Ovary (tissue), 3 donors: ENCODE results near the gene SLC37A2.

Experiments used
- EP300 ChIP-seq: sonication (generic); formaldehyde crosslinking; IDR thresholded peaks from one replicate; pipeline ENCODE4 v1.6.1; 2017; ENCODE audit warnings: antibody characterized with exemption
- TF ChIP-seq, protein P1 (sequence below), 3 donors: fragments of 450-650 bp in 2 of 3; fragments of 200-600 bp in 1 of 3; IDR thresholded peaks; one replicate each; pipeline versions ENCODE4 v1.5.1 to v1.8.0; 2016 to 2022; ENCODE audit warnings: antibody characterized with exemption in 3 of 3, mild to moderate bottlenecking in 1 of 3
- donor health status: DM: no; HTN: no; CAD: no.

DNA sequence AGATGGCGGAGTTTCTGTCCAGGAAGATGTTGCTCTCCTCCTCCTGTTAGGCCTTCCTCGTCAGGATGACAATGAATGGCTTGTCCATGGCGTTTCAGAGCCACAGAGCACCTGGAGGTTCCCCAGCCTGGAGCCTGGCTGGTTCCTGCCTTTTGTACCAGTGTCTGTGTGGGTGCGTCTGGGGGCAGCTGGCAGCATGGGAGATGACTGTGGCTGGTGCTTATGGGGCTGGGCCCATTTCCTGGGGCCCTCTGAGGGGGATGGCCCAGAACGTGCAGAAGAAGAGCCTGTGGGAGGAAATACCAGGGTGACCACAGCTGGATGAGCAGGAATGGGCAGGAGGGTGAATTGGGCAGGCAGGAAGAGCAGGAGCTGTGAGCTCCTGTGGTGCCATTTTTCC lies 6.7 kb downstream of the SLC37A2 start:
- TF ChIP-seq, protein P1, sequence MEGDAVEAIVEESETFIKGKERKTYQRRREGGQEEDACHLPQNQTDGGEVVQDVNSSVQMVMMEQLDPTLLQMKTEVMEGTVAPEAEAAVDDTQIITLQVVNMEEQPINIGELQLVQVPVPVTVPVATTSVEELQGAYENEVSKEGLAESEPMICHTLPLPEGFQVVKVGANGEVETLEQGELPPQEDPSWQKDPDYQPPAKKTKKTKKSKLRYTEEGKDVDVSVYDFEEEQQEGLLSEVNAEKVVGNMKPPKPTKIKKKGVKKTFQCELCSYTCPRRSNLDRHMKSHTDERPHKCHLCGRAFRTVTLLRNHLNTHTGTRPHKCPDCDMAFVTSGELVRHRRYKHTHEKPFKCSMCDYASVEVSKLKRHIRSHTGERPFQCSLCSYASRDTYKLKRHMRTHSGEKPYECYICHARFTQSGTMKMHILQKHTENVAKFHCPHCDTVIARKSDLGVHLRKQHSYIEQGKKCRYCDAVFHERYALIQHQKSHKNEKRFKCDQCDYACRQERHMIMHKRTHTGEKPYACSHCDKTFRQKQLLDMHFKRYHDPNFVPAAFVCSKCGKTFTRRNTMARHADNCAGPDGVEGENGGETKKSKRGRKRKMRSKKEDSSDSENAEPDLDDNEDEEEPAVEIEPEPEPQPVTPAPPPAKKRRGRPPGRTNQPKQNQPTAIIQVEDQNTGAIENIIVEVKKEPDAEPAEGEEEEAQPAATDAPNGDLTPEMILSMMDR (IDR thresholded peaks at IDR 0.05): no peak
- no peak for TF ChIP-seq EP300
